Measurements from ENCODE around the gene SORCS3. TPM values are rescaled to one million over a fixed set of nuclear protein-coding genes. Genes with fewer than 3 reads are reported as not detected.

The SORCS3 gene
- total RNA-seq, 1 experiment from 2014 or later: 0.18 TPM

DNA sequence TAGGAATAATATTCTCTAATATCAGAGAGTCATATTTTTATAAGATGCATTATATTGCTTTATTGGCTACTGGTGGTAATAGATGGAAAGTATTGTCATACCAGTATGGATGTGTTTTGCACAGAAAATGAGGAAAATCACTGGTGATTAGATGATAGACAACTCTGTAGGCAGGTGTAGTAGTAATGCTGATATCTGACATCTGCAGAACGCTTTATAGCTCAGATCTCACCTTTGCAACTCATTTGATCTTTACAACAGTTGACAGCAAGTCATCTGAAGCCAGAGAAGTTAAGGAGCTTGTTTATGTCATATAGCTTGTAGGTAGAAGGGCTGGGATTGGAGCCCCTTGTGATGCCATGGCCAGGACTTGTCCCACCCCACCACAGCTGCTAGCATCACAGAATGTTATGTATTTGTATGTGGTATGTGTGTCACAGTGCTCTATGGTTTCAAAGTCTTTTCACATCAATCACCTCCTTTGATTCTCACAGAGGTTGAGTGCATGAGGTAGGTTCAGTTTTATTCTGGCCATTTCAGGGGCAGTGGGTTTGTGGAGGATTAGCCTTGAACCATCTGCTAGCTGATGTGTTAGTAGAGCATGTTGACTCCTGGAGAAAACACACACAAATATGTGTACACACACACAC lies 140.0 kb downstream of the SORCS3 start:
- BruUV-seq (replicated peaks): no TSS peak
- H3K27me3 Mint-ChIP-seq (ENCODE audit: insufficient read depth, unreplicated experiment): peaks cover 14% of the 10 kb centered on the region
- POLR2A ChIA-PET: no interaction called here
- Histone ChIP-seq H3K9me3 (no peaks in the 10 kb centered on the region), H3K4me1 (no peaks in the 10 kb centered on the region), H3K36me3 (ENCODE audit: control insufficient read depth, insufficient read depth, low read length) (no peaks in the 10 kb centered on the region), H3K27me3 (replicated peaks; ENCODE audit: control insufficient read depth, insufficient read depth, low read length) (no peaks in the 10 kb centered on the region), H3K4me3 (ENCODE audit: low read depth, low read length) (no peak overlapping the region)
- CTCF ChIA-PET: no interaction called here
- no peak overlapping the region for H3K27ac Mint-ChIP-seq (ENCODE audit: unreplicated experiment)
- H3K9me3 Mint-ChIP-seq (ENCODE audit: unreplicated experiment): no peaks in the 10 kb centered on the region
- intact Hi-C loops (cut with micrococcal nuclease; ENCODE audit: unreplicated experiment): no loop called here
- no peak overlapping the region for H3K4me3 Mint-ChIP-seq (ENCODE audit: unreplicated experiment)
- H3K4me1 Mint-ChIP-seq (ENCODE audit: low read depth, unreplicated experiment): no peaks in the 10 kb centered on the region
- no peaks in the 10 kb centered on the region for H3K36me3 Mint-ChIP-seq (ENCODE audit: insufficient read depth, unreplicated experiment)
- TF ChIP-seq, protein P1, sequence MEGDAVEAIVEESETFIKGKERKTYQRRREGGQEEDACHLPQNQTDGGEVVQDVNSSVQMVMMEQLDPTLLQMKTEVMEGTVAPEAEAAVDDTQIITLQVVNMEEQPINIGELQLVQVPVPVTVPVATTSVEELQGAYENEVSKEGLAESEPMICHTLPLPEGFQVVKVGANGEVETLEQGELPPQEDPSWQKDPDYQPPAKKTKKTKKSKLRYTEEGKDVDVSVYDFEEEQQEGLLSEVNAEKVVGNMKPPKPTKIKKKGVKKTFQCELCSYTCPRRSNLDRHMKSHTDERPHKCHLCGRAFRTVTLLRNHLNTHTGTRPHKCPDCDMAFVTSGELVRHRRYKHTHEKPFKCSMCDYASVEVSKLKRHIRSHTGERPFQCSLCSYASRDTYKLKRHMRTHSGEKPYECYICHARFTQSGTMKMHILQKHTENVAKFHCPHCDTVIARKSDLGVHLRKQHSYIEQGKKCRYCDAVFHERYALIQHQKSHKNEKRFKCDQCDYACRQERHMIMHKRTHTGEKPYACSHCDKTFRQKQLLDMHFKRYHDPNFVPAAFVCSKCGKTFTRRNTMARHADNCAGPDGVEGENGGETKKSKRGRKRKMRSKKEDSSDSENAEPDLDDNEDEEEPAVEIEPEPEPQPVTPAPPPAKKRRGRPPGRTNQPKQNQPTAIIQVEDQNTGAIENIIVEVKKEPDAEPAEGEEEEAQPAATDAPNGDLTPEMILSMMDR (IDR thresholded peaks at IDR 0.05; ENCODE audit: insufficient read depth in 1 of 2, low read depth in 1 of 2, low read length in 1 of 2, severe bottlenecking in 1 of 2, unreplicated experiment in 1 of 2): no peak
- no peak for DNase-seq

DNA sequence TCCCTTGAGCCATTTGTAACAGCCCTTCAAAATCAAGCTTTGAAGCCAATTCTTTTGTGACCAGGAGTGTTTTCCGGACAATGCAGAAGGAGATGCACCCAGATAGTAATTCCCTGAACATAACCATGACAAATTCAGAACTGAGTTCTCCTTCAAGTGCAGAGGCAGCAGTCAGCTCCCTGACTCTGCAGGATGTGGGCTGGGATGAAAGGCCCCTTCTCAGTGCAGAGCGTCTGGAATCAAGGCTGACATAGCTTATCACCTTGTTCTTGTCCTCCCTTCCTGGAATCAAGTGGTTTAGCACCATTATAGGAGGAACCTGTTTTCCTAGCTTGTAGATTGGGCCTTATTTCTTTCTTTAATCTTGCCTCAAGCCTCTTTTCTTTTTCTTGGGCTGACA lies 143.4 kb downstream of the SORCS3 start:
- TF ChIP-seq, protein P1 (IDR thresholded peaks at IDR 0.05; ENCODE audit: insufficient read depth in 1 of 2, low read depth in 1 of 2, low read length in 1 of 2, severe bottlenecking in 1 of 2, unreplicated experiment in 1 of 2): no peak
- Mint-ChIP-seq H3K27me3 (ENCODE audit: insufficient read depth, unreplicated experiment) (no peaks in the 10 kb centered on the region), H3K9me3 (ENCODE audit: unreplicated experiment) (no peaks in the 10 kb centered on the region), H3K36me3 (ENCODE audit: insufficient read depth, unreplicated experiment) (no peaks in the 10 kb centered on the region), H3K27ac (ENCODE audit: unreplicated experiment) (no peak overlapping the region), H3K4me3 (ENCODE audit: unreplicated experiment) (no peak overlapping the region), H3K4me1 (ENCODE audit: low read depth, unreplicated experiment) (no peaks in the 10 kb centered on the region)
- Histone ChIP-seq H3K9me3 (no peaks in the 10 kb centered on the region), H3K4me1 (no peaks in the 10 kb centered on the region), H3K36me3 (ENCODE audit: control insufficient read depth, insufficient read depth, low read length) (no peaks in the 10 kb centered on the region), H3K27me3 (replicated peaks; ENCODE audit: control insufficient read depth, insufficient read depth, low read length) (no peaks in the 10 kb centered on the region), H3K4me3 (ENCODE audit: low read depth, low read length) (no peak overlapping the region)
- BruUV-seq (replicated peaks): no TSS peak
- ChIA-PET POLR2A (no interaction called here), CTCF (no interaction called here)
- no peak for DNase-seq
- intact Hi-C loops (cut with micrococcal nuclease; ENCODE audit: unreplicated experiment): no loop called here

DNA sequence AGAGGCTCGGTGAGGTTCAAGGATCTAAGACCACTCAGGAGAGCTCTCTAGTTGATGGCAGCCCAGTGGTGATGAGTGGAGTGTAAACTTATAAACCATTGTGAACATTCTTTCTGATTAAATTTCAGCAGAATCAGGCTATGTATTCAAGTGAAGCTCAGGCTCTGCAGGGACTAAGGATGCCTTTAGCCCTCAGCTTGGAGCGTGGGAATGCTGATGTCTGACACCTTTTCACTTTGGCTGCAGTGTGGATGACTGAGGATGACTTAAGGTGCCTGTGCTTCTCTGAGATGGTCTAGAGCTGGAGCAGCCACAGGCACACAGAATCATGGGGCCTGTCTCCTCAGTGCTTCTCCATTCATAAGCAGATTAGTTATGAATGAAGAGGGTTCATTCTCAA lies 150.4 kb downstream of the SORCS3 start:
- no peak overlapping the region for H3K4me3 Mint-ChIP-seq (ENCODE audit: unreplicated experiment)
- H3K27me3 ChIP-seq (replicated peaks; ENCODE audit: control insufficient read depth, insufficient read depth, low read length): no peaks in the 10 kb centered on the region; the same call in 1 of the 2 replicates
- BruUV-seq (replicated peaks): no TSS peak

More for the DNA sequence above, 150.4 kb downstream of the SORCS3 start:
- Mint-ChIP-seq H3K36me3 (ENCODE audit: insufficient read depth, unreplicated experiment) (no peaks in the 10 kb centered on the region), H3K4me1 (ENCODE audit: low read depth, unreplicated experiment) (no peaks in the 10 kb centered on the region), H3K27me3 (ENCODE audit: insufficient read depth, unreplicated experiment) (peaks cover 16% of the 10 kb centered on the region), H3K9me3 (ENCODE audit: unreplicated experiment) (no peaks in the 10 kb centered on the region), H3K27ac (ENCODE audit: unreplicated experiment) (no peak overlapping the region)
- intact Hi-C loops (cut with micrococcal nuclease; ENCODE audit: unreplicated experiment): no loop called here
- H3K4me1 ChIP-seq: no peaks in the 10 kb centered on the region
- H3K9me3 ChIP-seq: no peaks in the 10 kb centered on the region
- H3K4me3 ChIP-seq (ENCODE audit: low read depth, low read length): no peak overlapping the region
- DNase-seq: no peak
- ChIA-PET POLR2A (no interaction called here), CTCF (no interaction called here)
- no peaks in the 10 kb centered on the region for H3K36me3 ChIP-seq (ENCODE audit: control insufficient read depth, insufficient read depth, low read length)
- TF ChIP-seq, protein P1 (IDR thresholded peaks at IDR 0.05; ENCODE audit: insufficient read depth in 1 of 2, low read depth in 1 of 2, low read length in 1 of 2, severe bottlenecking in 1 of 2, unreplicated experiment in 1 of 2): no peak

All from Caco-2 (cell line).